GM23338 (cell line): ENCODE measurements around the gene BNIP1.

Experiments used
- CTCF ChIP-seq, 2 experiments: fragments of 200-600 bp in 1 of 2; sonication (generic) in 1 of 2; conservative IDR thresholded peaks; 2 replicates each; pipeline versions ENCODE4 v1.5.1 to v1.6.1; 2016 to 2017; ENCODE audit warnings: antibody characterized with exemption in 2 of 2, low read depth in 2 of 2, mild to moderate bottlenecking in 2 of 2, moderate library complexity in 1 of 2
- ETS1 ChIP-seq: IDR thresholded peaks from 2 replicates; pipeline ENCODE4 v1.6.1; 2016; ENCODE audit warnings: antibody characterized with exemption
- EZH2 ChIP-seq: fragments of 200-600 bp; sonication (generic); IDR thresholded peaks from one replicate; pipeline ENCODE4 v1.8.0; 2017; ENCODE audit warnings: antibody characterized with exemption, mild to moderate bottlenecking, low read depth; ENCODE audit not compliant: unreplicated experiment
- EZH2phosphoT487 ChIP-seq: fragments of 200-600 bp; sonication (generic); IDR thresholded peaks from one replicate; pipeline ENCODE4 v1.8.1; 2018; ENCODE audit warnings: antibody characterized with exemption; ENCODE audit not compliant: unreplicated experiment
- JUNB ChIP-seq: IDR thresholded peaks from one replicate; pipeline ENCODE4 v1.6.1; 2016; ENCODE audit warnings: antibody characterized with exemption; ENCODE audit not compliant: unreplicated experiment
- NANOG ChIP-seq: IDR thresholded peaks from 2 replicates; pipeline ENCODE4 v1.6.1; 2016; ENCODE audit warnings: antibody characterized with exemption, borderline replicate concordance
- POLR2AphosphoS5 ChIP-seq: IDR thresholded peaks from 2 replicates; pipeline ENCODE4 v1.6.1; 2016; ENCODE audit warnings: antibody characterized with exemption, low read depth
- ZNF114 ChIP-seq: fragments of 250-450 bp; sonication (Bioruptor Pico); IDR thresholded peaks from 2 replicates; pipeline ENCODE4 v1.5.0; 2020; ENCODE audit warnings: mild to moderate bottlenecking, moderate library complexity
- ZNF462 ChIP-seq: fragments of 250-450 bp; sonication (Bioruptor Pico); IDR thresholded peaks from 2 replicates; pipeline ENCODE4 v1.5.0; 2020; ENCODE audit warnings: mild to moderate bottlenecking, moderate library complexity
- TF ChIP-seq, protein P1 (sequence below): IDR thresholded peaks from one replicate; pipeline ENCODE4 v1.6.1; 2018; ENCODE audit warnings: antibody characterized with exemption; ENCODE audit not compliant: unreplicated experiment

- TF ChIP-seq ZNF114 (CRISPR knock-in tag) (no peak), CTCF (conservative IDR thresholded peaks at IDR 0.05; ENCODE audit: low read depth in 2 of 2) (no peak), POLR2AphosphoS5 (no peak), EZH2 (no peak), EZH2phosphoT487 (no peak), ETS1 (no peak), ZNF462 (CRISPR knock-in tag) (no peak), JUNB (no peak), NANOG (no peak)
- TF ChIP-seq, protein P1, sequence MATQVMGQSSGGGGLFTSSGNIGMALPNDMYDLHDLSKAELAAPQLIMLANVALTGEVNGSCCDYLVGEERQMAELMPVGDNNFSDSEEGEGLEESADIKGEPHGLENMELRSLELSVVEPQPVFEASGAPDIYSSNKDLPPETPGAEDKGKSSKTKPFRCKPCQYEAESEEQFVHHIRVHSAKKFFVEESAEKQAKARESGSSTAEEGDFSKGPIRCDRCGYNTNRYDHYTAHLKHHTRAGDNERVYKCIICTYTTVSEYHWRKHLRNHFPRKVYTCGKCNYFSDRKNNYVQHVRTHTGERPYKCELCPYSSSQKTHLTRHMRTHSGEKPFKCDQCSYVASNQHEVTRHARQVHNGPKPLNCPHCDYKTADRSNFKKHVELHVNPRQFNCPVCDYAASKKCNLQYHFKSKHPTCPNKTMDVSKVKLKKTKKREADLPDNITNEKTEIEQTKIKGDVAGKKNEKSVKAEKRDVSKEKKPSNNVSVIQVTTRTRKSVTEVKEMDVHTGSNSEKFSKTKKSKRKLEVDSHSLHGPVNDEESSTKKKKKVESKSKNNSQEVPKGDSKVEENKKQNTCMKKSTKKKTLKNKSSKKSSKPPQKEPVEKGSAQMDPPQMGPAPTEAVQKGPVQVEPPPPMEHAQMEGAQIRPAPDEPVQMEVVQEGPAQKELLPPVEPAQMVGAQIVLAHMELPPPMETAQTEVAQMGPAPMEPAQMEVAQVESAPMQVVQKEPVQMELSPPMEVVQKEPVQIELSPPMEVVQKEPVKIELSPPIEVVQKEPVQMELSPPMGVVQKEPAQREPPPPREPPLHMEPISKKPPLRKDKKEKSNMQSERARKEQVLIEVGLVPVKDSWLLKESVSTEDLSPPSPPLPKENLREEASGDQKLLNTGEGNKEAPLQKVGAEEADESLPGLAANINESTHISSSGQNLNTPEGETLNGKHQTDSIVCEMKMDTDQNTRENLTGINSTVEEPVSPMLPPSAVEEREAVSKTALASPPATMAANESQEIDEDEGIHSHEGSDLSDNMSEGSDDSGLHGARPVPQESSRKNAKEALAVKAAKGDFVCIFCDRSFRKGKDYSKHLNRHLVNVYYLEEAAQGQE: no peak
Measured at GRCh38 chr5:173108914-173109313, 35.4 kb upstream of the BNIP1 start.
